ENCODE measurements around the gene ZBTB2.

GRCh38 chr6:151370509-151371078 is 20.8 kb downstream of the ZBTB2 start:
- TF ChIP-seq POLR2A (IDR thresholded peaks at IDR 0.05; ENCODE audit: low read depth, low read length) (no peak), POLR2AphosphoS5 (IDR thresholded peaks at IDR 0.05; ENCODE audit: low read depth, low read length) (no peak), TAF1 (IDR thresholded peaks at IDR 0.05; ENCODE audit: low read depth, low read length) (no peak), SPI1 (IDR thresholded peaks at IDR 0.05; ENCODE audit: low read depth, low read length) (no peak)

All from GM12891 (cell line).